SK-N-SH treated with all-trans-retinoic acid at 6 μM for 48 hours (cell line): ENCODE measurements around the gene FAM216B.
A peak's percentile ranks its signal among the peaks of the same experiment; 100 is the strongest.

Experiments
- ATAC-seq: fragments of 200-7000 bp; cut with Tn5 transposase; 3 replicates; pipeline ENCODE4 v1.9.1; 2020; ENCODE audit warnings: mild to moderate bottlenecking, moderate library complexity
- ARNTL ChIP-seq: fragments of 450-650 bp; formaldehyde crosslinking; IDR thresholded peaks from 2 replicates; pipeline ENCODE4 v1.5.0; 2020; ENCODE audit warnings: low read depth, mild to moderate bottlenecking, moderate library complexity, borderline replicate concordance
- BACH2 ChIP-seq: fragments of 250-450 bp; sonication (Bioruptor Pico); IDR thresholded peaks from 2 replicates; pipeline ENCODE4 v1.9.0; 2021; ENCODE audit warnings: mild to moderate bottlenecking, borderline replicate concordance
- CSDC2 ChIP-seq: fragments of 250-450 bp; sonication (Bioruptor Pico); IDR thresholded peaks from 2 replicates; pipeline ENCODE4 v1.5.0; 2020; ENCODE audit warnings: mild to moderate bottlenecking, moderate library complexity
- ESRRG ChIP-seq: fragments of 250-450 bp; sonication (Bioruptor Pico); IDR thresholded peaks from 2 replicates; pipeline ENCODE4 v1.6.1; 2021; ENCODE audit warnings: mild to moderate bottlenecking
- GLIS3 ChIP-seq: fragments of 250-450 bp; sonication (Bioruptor Pico); IDR thresholded peaks from 2 replicates; pipeline ENCODE4 v1.5.0; 2020; ENCODE audit warnings: mild to moderate bottlenecking, moderate library complexity
- ISL1 ChIP-seq: fragments of 250-450 bp; sonication (Bioruptor Pico); IDR thresholded peaks from 2 replicates; pipeline ENCODE4 v2.1.2; 2022; ENCODE audit warnings: mild to moderate bottlenecking, moderate library complexity
- OSR1 ChIP-seq: fragments of 250-450 bp; sonication (Bioruptor Pico); IDR thresholded peaks from 2 replicates; pipeline ENCODE4 v1.8.0; 2022; ENCODE audit warnings: moderate library complexity, mild to moderate bottlenecking, inconsistent platforms
- PPARA ChIP-seq: fragments of 250-450 bp; sonication (Bioruptor Pico); IDR thresholded peaks from 2 replicates; pipeline ENCODE4 v1.5.0; 2020; ENCODE audit warnings: mild to moderate bottlenecking, borderline replicate concordance
- RARB ChIP-seq: fragments of 250-450 bp; sonication (Bioruptor Pico); IDR thresholded peaks from 2 replicates; pipeline ENCODE4 v1.8.0; 2021; ENCODE audit warnings: mild to moderate bottlenecking, moderate library complexity
- SNAI2 ChIP-seq: fragments of 250-450 bp; sonication (Bioruptor Pico); IDR thresholded peaks from 2 replicates; pipeline ENCODE4 v1.5.0; 2020; ENCODE audit warnings: mild to moderate bottlenecking, moderate library complexity
- TCF4 ChIP-seq: fragments of 250-450 bp; sonication (Bioruptor Pico); IDR thresholded peaks from 2 replicates; pipeline ENCODE4 v1.8.0; 2021; ENCODE audit warnings: mild to moderate bottlenecking, moderate library complexity, borderline replicate concordance
- TOX ChIP-seq: fragments of 250-450 bp; sonication (Bioruptor Pico); IDR thresholded peaks from 2 replicates; pipeline ENCODE4 v1.8.0; 2021; ENCODE audit warnings: mild to moderate bottlenecking, moderate library complexity, borderline replicate concordance
- TSHZ2 ChIP-seq: fragments of 250-450 bp; sonication (Bioruptor Pico); IDR thresholded peaks from 2 replicates; pipeline ENCODE4 v1.5.0; 2020; ENCODE audit warnings: mild to moderate bottlenecking, moderate library complexity
- ZC3H10 ChIP-seq: fragments of 250-450 bp; sonication (Bioruptor Pico); IDR thresholded peaks from 2 replicates; pipeline ENCODE4 v1.5.1; 2021; ENCODE audit warnings: mild to moderate bottlenecking, moderate library complexity
- ZFP3 ChIP-seq: fragments of 250-450 bp; sonication (Bioruptor Pico); IDR thresholded peaks from 2 replicates; pipeline ENCODE4 v1.5.0; 2020; ENCODE audit warnings: mild to moderate bottlenecking, moderate library complexity
- ZNF565 ChIP-seq: fragments of 450-650 bp; formaldehyde crosslinking; conservative IDR thresholded peaks from 2 replicates; pipeline ENCODE4 v1.5.0; 2020; ENCODE audit warnings: low read depth, mild to moderate bottlenecking, moderate library complexity
- ZNF70 ChIP-seq: fragments of 450-650 bp; formaldehyde crosslinking; IDR thresholded peaks from 2 replicates; pipeline ENCODE4 v1.5.0; 2020; ENCODE audit warnings: mild to moderate bottlenecking, moderate library complexity
- ZNF8 ChIP-seq: fragments of 450-650 bp; formaldehyde crosslinking; IDR thresholded peaks from 2 replicates; pipeline ENCODE4 v1.5.0; 2020; ENCODE audit warnings: mild to moderate bottlenecking, moderate library complexity
- TF ChIP-seq, protein P1 (sequence below): fragments of 250-450 bp; sonication (Bioruptor Pico); IDR thresholded peaks from 2 replicates; pipeline ENCODE4 v1.8.0; 2020; ENCODE audit warnings: mild to moderate bottlenecking, moderate library complexity, borderline replicate concordance
- TF ChIP-seq, protein P2 (sequence below): fragments of 250-450 bp; sonication (Bioruptor Pico); IDR thresholded peaks from 2 replicates; pipeline ENCODE4 v1.5.1; 2021; ENCODE audit warnings: mild to moderate bottlenecking, moderate library complexity
- TF ChIP-seq, protein P3 (sequence below): fragments of 250-450 bp; sonication (Bioruptor Pico); IDR thresholded peaks from 2 replicates; pipeline ENCODE4 v1.5.1; 2020; ENCODE audit warnings: low read depth, mild to moderate bottlenecking, moderate library complexity
- TF ChIP-seq, protein P4 (sequence below): fragments of 250-450 bp; sonication (Bioruptor Pico); IDR thresholded peaks from 2 replicates; pipeline ENCODE4 v1.8.0; 2021; ENCODE audit warnings: low read depth, mild to moderate bottlenecking, moderate library complexity, borderline replicate concordance

FAM216B gene

GRCh38 chr13:42804244-42804874 lies 23.0 kb downstream of the FAM216B start (continued):
- TF ChIP-seq TSHZ2 (CRISPR knock-in tag): no peak
- TF ChIP-seq BACH2: no peak
- TF ChIP-seq SNAI2 (CRISPR knock-in tag): no peak
- no peak for TF ChIP-seq ZNF565 (CRISPR knock-in tag)
- no peak for TF ChIP-seq ZNF70 (CRISPR knock-in tag)
- no peak for TF ChIP-seq ARNTL (CRISPR knock-in tag)
- TF ChIP-seq ZNF8 (CRISPR knock-in tag): no peak

GRCh38 chr13:42807241-42807640 lies 25.9 kb downstream of the FAM216B start:
- TF ChIP-seq TCF4 (CRISPR knock-in tag) (no peak), ESRRG (no peak), RARB (CRISPR knock-in tag) (no peak), SNAI2 (CRISPR knock-in tag) (no peak), ARNTL (CRISPR knock-in tag) (no peak), OSR1 (CRISPR knock-in tag) (no peak), ZC3H10 (no peak), GLIS3 (CRISPR knock-in tag) (no peak), PPARA (CRISPR knock-in tag) (no peak), ZFP3 (CRISPR knock-in tag) (no peak), ZNF70 (CRISPR knock-in tag) (no peak)
- TF ChIP-seq, protein P1, sequence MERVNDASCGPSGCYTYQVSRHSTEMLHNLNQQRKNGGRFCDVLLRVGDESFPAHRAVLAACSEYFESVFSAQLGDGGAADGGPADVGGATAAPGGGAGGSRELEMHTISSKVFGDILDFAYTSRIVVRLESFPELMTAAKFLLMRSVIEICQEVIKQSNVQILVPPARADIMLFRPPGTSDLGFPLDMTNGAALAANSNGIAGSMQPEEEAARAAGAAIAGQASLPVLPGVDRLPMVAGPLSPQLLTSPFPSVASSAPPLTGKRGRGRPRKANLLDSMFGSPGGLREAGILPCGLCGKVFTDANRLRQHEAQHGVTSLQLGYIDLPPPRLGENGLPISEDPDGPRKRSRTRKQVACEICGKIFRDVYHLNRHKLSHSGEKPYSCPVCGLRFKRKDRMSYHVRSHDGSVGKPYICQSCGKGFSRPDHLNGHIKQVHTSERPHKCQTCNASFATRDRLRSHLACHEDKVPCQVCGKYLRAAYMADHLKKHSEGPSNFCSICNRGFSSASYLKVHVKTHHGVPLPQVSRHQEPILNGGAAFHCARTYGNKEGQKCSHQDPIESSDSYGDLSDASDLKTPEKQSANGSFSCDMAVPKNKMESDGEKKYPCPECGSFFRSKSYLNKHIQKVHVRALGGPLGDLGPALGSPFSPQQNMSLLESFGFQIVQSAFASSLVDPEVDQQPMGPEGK (CRISPR knock-in tag): no peak
- TF ChIP-seq, protein P2, sequence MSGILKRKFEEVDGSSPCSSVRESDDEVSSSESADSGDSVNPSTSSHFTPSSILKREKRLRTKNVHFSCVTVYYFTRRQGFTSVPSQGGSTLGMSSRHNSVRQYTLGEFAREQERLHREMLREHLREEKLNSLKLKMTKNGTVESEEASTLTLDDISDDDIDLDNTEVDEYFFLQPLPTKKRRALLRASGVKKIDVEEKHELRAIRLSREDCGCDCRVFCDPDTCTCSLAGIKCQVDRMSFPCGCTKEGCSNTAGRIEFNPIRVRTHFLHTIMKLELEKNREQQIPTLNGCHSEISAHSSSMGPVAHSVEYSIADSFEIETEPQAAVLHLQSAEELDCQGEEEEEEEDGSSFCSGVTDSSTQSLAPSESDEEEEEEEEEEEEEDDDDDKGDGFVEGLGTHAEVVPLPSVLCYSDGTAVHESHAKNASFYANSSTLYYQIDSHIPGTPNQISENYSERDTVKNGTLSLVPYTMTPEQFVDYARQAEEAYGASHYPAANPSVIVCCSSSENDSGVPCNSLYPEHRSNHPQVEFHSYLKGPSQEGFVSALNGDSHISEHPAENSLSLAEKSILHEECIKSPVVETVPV (CRISPR knock-in tag): no peak
- TF ChIP-seq, protein P3, sequence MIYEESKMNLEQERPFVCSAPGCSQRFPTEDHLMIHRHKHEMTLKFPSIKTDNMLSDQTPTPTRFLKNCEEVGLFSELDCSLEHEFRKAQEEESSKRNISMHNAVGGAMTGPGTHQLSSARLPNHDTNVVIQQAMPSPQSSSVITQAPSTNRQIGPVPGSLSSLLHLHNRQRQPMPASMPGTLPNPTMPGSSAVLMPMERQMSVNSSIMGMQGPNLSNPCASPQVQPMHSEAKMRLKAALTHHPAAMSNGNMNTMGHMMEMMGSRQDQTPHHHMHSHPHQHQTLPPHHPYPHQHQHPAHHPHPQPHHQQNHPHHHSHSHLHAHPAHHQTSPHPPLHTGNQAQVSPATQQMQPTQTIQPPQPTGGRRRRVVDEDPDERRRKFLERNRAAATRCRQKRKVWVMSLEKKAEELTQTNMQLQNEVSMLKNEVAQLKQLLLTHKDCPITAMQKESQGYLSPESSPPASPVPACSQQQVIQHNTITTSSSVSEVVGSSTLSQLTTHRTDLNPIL (CRISPR knock-in tag): no peak
- TF ChIP-seq, protein P4, sequence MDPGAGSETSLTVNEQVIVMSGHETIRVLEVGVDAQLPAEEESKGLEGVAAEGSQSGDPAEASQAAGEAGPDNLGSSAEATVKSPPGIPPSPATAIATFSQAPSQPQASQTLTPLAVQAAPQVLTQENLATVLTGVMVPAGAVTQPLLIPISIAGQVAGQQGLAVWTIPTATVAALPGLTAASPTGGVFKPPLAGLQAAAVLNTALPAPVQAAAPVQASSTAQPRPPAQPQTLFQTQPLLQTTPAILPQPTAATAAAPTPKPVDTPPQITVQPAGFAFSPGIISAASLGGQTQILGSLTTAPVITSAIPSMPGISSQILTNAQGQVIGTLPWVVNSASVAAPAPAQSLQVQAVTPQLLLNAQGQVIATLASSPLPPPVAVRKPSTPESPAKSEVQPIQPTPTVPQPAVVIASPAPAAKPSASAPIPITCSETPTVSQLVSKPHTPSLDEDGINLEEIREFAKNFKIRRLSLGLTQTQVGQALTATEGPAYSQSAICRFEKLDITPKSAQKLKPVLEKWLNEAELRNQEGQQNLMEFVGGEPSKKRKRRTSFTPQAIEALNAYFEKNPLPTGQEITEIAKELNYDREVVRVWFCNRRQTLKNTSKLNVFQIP (CRISPR knock-in tag): no peak
- ATAC-seq: peak; percentile 12; the same call in 1 of the 3 replicates

GRCh38 chr13:42807866-42808265 lies 26.5 kb downstream of the FAM216B start:
- peak; percentile 66 for ATAC-seq
- TF ChIP-seq CSDC2 (no peak), ZC3H10 (no peak), GLIS3 (CRISPR knock-in tag) (no peak), ISL1 (no peak), ARNTL (CRISPR knock-in tag) (no peak), SNAI2 (CRISPR knock-in tag) (no peak), TOX (CRISPR knock-in tag) (no peak), ZNF8 (CRISPR knock-in tag) (no peak)
- TF ChIP-seq, protein P2 (CRISPR knock-in tag): no peak
- TF ChIP-seq, protein P3 (CRISPR knock-in tag): no peak
- TF ChIP-seq, protein P1 (CRISPR knock-in tag): no peak
